MM.1S (cell line): ENCODE data around the gene ACAP1.
A peak's percentile ranks its signal among the peaks of the same experiment; 100 is the strongest.

Experiments used
- DNase-seq: peaks from one replicate; pipeline ENCODE4 v3.0.0-alpha.2; 2015
- H2AFZ ChIP-seq: fragments of 300-600 bp; sonication (generic); 2 replicates; pipeline ENCODE4 v1.6.0; 2016; ENCODE audit warnings: antibody characterized with exemption, low read length
- H3F3A ChIP-seq: fragments of 300-600 bp; sonication (generic); 2 replicates; pipeline ENCODE4 v1.6.1; 2016; ENCODE audit warnings: mild to moderate bottlenecking, antibody characterized with exemption, low read length, moderate library complexity, mixed read lengths; ENCODE audit not compliant: insufficient read depth
- H3K27ac ChIP-seq: fragments of 300-600 bp; sonication (generic); 2 replicates; pipeline ENCODE4 v1.5.1; 2016; ENCODE audit warnings: mild to moderate bottlenecking, low read length
- H3K27me3 ChIP-seq: fragments of 300-600 bp; sonication (generic); replicated peaks from 2 replicates; pipeline ENCODE4 v1.6.0; 2016; ENCODE audit warnings: low read length; ENCODE audit not compliant: insufficient read depth
- H3K36me3 ChIP-seq: fragments of 300-600 bp; sonication (generic); replicated peaks from 2 replicates; pipeline ENCODE4 v1.6.1; 2016; ENCODE audit warnings: mild to moderate bottlenecking, low read length, mixed read lengths; ENCODE audit not compliant: insufficient read depth
- H3K4me1 ChIP-seq: fragments of 300-600 bp; sonication (generic); 2 replicates; pipeline ENCODE4 v1.6.1; 2016; ENCODE audit warnings: low read length, mixed read lengths
- H3K4me2 ChIP-seq: fragments of 300-600 bp; sonication (generic); 2 replicates; pipeline ENCODE4 v1.6.0; 2016; ENCODE audit warnings: low read depth, low read length
- H3K4me3 ChIP-seq: fragments of 300-600 bp; sonication (generic); 2 replicates; pipeline ENCODE4 v1.5.1; 2016; ENCODE audit warnings: low read length, mixed read lengths
- H3K79me2 ChIP-seq: fragments of 300-600 bp; sonication (generic); 2 replicates; pipeline ENCODE4 v1.6.1; 2016; ENCODE audit warnings: mixed run types, low read length, mixed read lengths
- H3K9ac ChIP-seq: fragments of 300-600 bp; sonication (generic); 2 replicates; pipeline ENCODE4 v1.6.1; 2016; ENCODE audit warnings: low read length, mixed read lengths
- H3K9me2 ChIP-seq: fragments of 300-600 bp; sonication (generic); replicated peaks from 2 replicates; pipeline ENCODE4 v1.6.1; 2016; ENCODE audit warnings: mild to moderate bottlenecking, low read length, mixed read lengths; ENCODE audit not compliant: insufficient read depth
- H3K9me3 ChIP-seq: fragments of 300-600 bp; sonication (generic); replicated peaks from 2 replicates; pipeline ENCODE4 v1.6.1; 2016; ENCODE audit warnings: mild to moderate bottlenecking, low read length, mixed read lengths; ENCODE audit not compliant: insufficient read depth
- H4K20me1 ChIP-seq: fragments of 300-600 bp; sonication (generic); 2 replicates; pipeline ENCODE4 v1.6.1; 2016; ENCODE audit warnings: mild to moderate bottlenecking, low read length, moderate library complexity, mixed read lengths; ENCODE audit not compliant: insufficient read depth
- EZH2 ChIP-seq: fragments of 300-600 bp; sonication (generic); optimal IDR thresholded peaks from 2 replicates; pipeline ENCODE3; 2017; ENCODE audit warnings: low read depth, mild to moderate bottlenecking, antibody characterized with exemption, low read length, mixed read lengths
- EZH2phosphoT487 ChIP-seq: fragments of 300-600 bp; sonication (generic); IDR thresholded peaks from 2 replicates; pipeline ENCODE4 v1.6.1; 2018; ENCODE audit warnings: antibody characterized with exemption, low read length
- TF ChIP-seq, protein P1 (sequence below): fragments of 300-600 bp; sonication (generic); IDR thresholded peaks from 2 replicates; pipeline ENCODE4 v1.5.1; 2016; ENCODE audit warnings: antibody characterized with exemption, low read length, mixed read lengths

ACAP1 gene

DNA sequence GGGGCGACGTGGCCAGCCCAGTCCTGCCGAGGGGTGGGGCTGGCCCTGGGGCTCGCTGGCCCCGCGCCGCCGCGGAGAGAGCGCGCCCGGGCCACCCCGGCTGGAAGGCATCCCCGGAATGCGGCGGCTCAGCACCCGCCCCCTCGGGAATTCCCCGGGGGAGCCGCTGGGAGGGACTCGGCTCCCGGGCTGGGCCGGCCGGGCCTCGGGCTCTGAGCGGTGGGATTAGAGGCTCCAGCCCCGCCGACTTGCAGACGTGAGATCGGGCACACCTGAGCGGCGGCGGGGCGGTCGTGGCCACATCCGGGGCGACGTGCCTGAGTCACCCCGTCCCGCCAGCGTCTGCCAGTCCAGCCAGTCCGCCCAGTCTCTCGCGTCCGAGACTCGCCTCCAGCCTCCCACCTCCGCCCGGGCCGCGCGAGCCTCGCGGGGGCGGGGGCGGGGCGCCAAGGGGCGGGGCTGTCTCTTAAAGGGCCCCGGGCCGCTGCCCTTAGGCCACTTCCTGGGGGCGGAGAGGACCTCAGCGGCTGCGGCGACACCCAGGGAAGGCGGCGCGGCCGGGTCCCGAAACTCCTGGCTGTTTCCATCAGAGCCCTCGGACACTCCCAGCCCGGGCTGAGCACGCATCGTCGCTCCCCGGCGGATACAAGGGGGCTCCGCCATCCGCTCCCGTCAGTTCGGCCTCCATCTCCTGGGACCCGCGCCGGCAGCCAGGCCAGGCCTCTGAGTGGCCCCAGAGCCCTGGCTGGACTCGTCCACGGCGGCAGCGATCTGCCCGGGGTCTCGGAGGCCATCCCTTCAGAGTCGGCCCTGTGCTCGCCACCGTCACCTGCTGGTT is 15.6 kb downstream of the ACAP1 start, which contains the start of gene KCTD11:
Gene KCTD11, plus strand, starts transcription at position 498 of the 838 bp plus-strand sequence.
- peak within 1 kb of the TSS; percentile 50; the same call in 1 of the 2 replicates for H3K27ac ChIP-seq
- H3K4me2 ChIP-seq, result peak within 1 kb of the TSS; percentile 98
- peak within 1 kb of the TSS; percentile 82 for H3K4me3 ChIP-seq
- 0 out of 2 replicates have a peak, but pooled peaks cover 3% of the 10 kb centered on the region for H3K27me3 ChIP-seq
- H4K20me1 ChIP-seq, result no peaks in the 10 kb centered on the region
- H3K79me2 ChIP-seq, result no peaks in the 10 kb centered on the region
- peak within 1 kb of the TSS; percentile 67 for H3K9ac ChIP-seq
- no peaks in the 10 kb centered on the region for H3K9me3 ChIP-seq
- H3K4me1 ChIP-seq, result peaks cover 5% of the 10 kb centered on the region; the same call in 1 of the 2 replicates
- no peaks in the 10 kb centered on the region for H3K36me3 ChIP-seq
- H2AFZ ChIP-seq, result peak within 1 kb of the TSS; percentile 98
- peak; percentile 74 for DNase-seq
- H3F3A ChIP-seq, result 0 out of 2 replicates have a peak, but pooled peaks cover 6% of the 10 kb centered on the region
- TF ChIP-seq EZH2, result no peak
- TF ChIP-seq, protein P1, sequence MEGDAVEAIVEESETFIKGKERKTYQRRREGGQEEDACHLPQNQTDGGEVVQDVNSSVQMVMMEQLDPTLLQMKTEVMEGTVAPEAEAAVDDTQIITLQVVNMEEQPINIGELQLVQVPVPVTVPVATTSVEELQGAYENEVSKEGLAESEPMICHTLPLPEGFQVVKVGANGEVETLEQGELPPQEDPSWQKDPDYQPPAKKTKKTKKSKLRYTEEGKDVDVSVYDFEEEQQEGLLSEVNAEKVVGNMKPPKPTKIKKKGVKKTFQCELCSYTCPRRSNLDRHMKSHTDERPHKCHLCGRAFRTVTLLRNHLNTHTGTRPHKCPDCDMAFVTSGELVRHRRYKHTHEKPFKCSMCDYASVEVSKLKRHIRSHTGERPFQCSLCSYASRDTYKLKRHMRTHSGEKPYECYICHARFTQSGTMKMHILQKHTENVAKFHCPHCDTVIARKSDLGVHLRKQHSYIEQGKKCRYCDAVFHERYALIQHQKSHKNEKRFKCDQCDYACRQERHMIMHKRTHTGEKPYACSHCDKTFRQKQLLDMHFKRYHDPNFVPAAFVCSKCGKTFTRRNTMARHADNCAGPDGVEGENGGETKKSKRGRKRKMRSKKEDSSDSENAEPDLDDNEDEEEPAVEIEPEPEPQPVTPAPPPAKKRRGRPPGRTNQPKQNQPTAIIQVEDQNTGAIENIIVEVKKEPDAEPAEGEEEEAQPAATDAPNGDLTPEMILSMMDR, result peak; percentile 72
- TF ChIP-seq EZH2phosphoT487, result no peak
- H3K9me2 ChIP-seq, result no peaks in the 10 kb centered on the region

DNA sequence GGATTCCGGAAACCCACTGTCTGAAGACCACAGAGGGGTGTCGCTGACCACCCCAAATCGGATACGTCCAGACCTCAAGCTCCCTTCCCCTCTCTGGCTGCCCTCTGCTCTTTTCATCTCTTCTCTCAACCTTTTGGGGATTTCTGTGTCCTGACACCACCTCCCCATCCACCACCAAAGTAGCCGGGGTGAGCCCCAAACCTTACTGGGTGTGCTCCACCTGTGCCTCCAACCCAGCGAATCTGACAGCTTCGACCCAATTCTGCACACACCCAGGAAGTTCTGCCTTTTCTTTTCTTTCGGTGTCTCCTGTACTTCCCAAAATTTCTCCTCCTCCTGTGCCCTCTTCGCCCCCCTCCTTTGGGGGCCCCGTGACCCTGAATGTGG is 16.2 kb downstream of the ACAP1 start:
- peak; percentile 27 for DNase-seq
- Histone ChIP-seq H3K4me2 (peak overlapping the region; percentile 98), H3K27me3 (peaks cover 7% of the 10 kb centered on the region; the same call in 1 of the 2 replicates), H3K79me2 (no peaks in the 10 kb centered on the region), H2AFZ (peak overlapping the region; percentile 98), H3K9ac (peak overlapping the region; percentile 67; the same call in 1 of the 2 replicates), H3K36me3 (no peaks in the 10 kb centered on the region), H3K9me2 (no peaks in the 10 kb centered on the region), H3K4me1 (peaks cover 5% of the 10 kb centered on the region; the same call in 1 of the 2 replicates), H3K27ac (no peak overlapping the region), H3K9me3 (no peaks in the 10 kb centered on the region), H3K4me3 (peak overlapping the region; percentile 82), H4K20me1 (no peaks in the 10 kb centered on the region), H3F3A (0 out of 2 replicates have a peak, but pooled peaks cover 6% of the 10 kb centered on the region)
- TF ChIP-seq, protein P1, result no peak
- TF ChIP-seq EZH2 (no peak), EZH2phosphoT487 (no peak)

DNA sequence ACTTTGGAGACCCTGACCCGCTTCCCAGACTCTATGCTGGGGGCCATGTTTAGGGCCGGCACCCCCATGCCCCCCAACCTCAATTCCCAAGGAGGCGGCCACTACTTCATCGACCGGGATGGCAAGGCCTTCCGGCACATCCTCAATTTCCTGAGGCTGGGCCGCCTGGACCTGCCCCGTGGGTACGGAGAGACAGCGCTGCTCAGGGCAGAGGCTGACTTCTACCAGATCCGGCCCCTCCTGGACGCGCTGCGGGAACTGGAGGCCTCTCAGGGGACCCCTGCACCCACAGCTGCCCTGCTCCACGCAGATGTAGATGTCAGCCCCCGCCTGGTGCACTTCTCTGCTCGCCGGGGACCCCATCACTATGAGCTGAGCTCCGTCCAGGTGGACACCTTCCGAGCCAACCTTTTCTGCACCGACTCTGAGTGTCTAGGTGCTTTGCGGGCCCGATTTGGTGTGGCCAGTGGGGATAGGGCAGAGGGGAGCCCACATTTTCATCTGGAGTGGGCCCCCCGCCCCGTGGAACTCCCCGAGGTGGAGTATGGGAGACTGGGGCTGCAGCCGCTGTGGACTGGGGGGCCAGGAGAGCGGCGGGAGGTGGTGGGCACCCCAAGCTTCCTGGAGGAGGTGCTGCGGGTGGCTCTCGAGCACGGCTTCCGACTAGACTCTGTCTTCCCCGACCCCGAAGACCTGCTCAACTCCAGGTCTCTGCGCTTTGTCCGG is 16.7 kb downstream of the ACAP1 start:
- Histone ChIP-seq H2AFZ (no peak overlapping the region), H3K36me3 (no peaks in the 10 kb centered on the region), H3K4me2 (peak overlapping the region; percentile 98; the same call in 1 of the 2 replicates), H3K9me3 (no peaks in the 10 kb centered on the region), H3K27me3 (peaks cover 7% of the 10 kb centered on the region; the same call in 1 of the 2 replicates), H3F3A (0 out of 2 replicates have a peak, but pooled peaks cover 6% of the 10 kb centered on the region), H3K27ac (no peak overlapping the region), H3K79me2 (no peaks in the 10 kb centered on the region), H3K4me3 (no peak overlapping the region), H3K9ac (no peak overlapping the region), H3K4me1 (peaks cover 5% of the 10 kb centered on the region; the same call in 1 of the 2 replicates), H3K9me2 (no peaks in the 10 kb centered on the region), H4K20me1 (no peaks in the 10 kb centered on the region)
- TF ChIP-seq EZH2 (no peak), EZH2phosphoT487 (no peak)
- TF ChIP-seq, protein P1, result no peak
- no peak for DNase-seq
